HEK293 (cell line): ENCODE data around the gene GLIS1.

ENCODE experiments used
- MYNN ChIP-seq: fragments of 450-650 bp; formaldehyde crosslinking; IDR thresholded peaks from 2 replicates; pipeline ENCODE4 v1.5.1; 2016; ENCODE audit warnings: missing biosample characterization, missing genetic modification characterization, borderline replicate concordance
- REPIN1 ChIP-seq: fragments of 450-650 bp; formaldehyde crosslinking; IDR thresholded peaks from 2 replicates; pipeline ENCODE4 v1.5.1; 2017; ENCODE audit warnings: missing biosample characterization, missing genetic modification characterization, low read depth
- SALL2 ChIP-seq: fragments of 450-650 bp; formaldehyde crosslinking; IDR thresholded peaks from 2 replicates; pipeline ENCODE4 v1.5.0; 2017; ENCODE audit warnings: missing biosample characterization, mild to moderate bottlenecking, missing genetic modification characterization, borderline replicate concordance
- ZNF138 ChIP-seq: fragments of 450-650 bp; formaldehyde crosslinking; IDR thresholded peaks from 2 replicates; pipeline ENCODE4 v1.5.1; 2016; ENCODE audit warnings: missing biosample characterization, missing genetic modification characterization, borderline replicate concordance
- ZNF274 ChIP-seq, 2 experiments: fragments of 200-500 bp in 1 of 2; fragments of 450-650 bp in 1 of 2; sonication (Bioruptor generic) in 1 of 2; formaldehyde crosslinking in 1 of 2; IDR thresholded peaks; 2 replicates each; pipeline versions ENCODE4 v1.5.1 to v1.6.1; 2014 to 2016; ENCODE audit warnings: borderline replicate concordance in 1 of 2, inconsistent platforms in 1 of 2, low read length in 1 of 2, missing biosample characterization in 1 of 2, missing genetic modification characterization in 1 of 2
- ZNF366 ChIP-seq: fragments of 450-650 bp; formaldehyde crosslinking; conservative IDR thresholded peaks from 2 replicates; pipeline ENCODE4 v1.5.1; 2016; ENCODE audit warnings: missing biosample characterization, missing genetic modification characterization
- TF ChIP-seq, protein P1 (sequence below): fragments of 450-650 bp; formaldehyde crosslinking; IDR thresholded peaks from 2 replicates; pipeline ENCODE4 v1.5.1; 2016; ENCODE audit warnings: missing biosample characterization, missing genetic modification characterization
- TF ChIP-seq, protein P2 (sequence below): fragments of 450-650 bp; formaldehyde crosslinking; IDR thresholded peaks from 2 replicates; pipeline ENCODE4 v1.5.1; 2016; ENCODE audit warnings: missing biosample characterization, missing genetic modification characterization
- TF ChIP-seq, protein P3 (sequence below): fragments of 450-650 bp; formaldehyde crosslinking; IDR thresholded peaks from 2 replicates; pipeline ENCODE4 v1.5.1; 2016; ENCODE audit warnings: missing biosample characterization, missing genetic modification characterization
- TF ChIP-seq, protein P4 (sequence below): fragments of 450-650 bp; formaldehyde crosslinking; IDR thresholded peaks from 2 replicates; pipeline ENCODE4 v1.5.1; 2016; ENCODE audit warnings: missing biosample characterization, missing genetic modification characterization

DNA sequence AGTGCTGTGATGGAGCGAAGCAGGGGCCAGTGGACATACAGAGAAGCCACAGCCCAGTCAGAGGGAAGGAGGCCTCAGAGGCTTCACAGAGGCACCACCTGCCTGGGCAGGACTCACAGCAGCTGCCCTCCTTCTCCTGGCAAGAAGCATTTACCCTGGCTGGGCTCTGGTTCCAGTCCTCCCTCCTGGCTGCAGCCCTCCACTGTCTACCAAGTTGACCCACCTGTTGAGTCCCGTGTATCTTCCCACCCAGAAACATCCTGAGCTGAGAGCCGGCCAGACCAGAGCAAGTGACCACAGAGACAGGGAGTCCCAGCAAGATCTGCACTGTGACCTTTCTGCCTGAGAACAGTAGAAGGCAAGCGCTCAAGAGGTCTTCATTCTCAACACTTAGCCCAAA lies 49.7 kb downstream of the GLIS1 start:
- TF ChIP-seq ZNF366 (tag by site-specific recombination) (no peak), MYNN (tag by site-specific recombination) (no peak), ZNF274 (IDR thresholded peaks at IDR 0.05; ENCODE audit: low read length) (no peak), ZNF274 (tag by site-specific recombination; IDR thresholded peaks at IDR 0.05; ENCODE audit: borderline replicate concordance) (no peak), REPIN1 (tag by site-specific recombination) (no peak), ZNF138 (tag by site-specific recombination) (no peak), SALL2 (tag by site-specific recombination) (no peak)
- TF ChIP-seq, protein P1, sequence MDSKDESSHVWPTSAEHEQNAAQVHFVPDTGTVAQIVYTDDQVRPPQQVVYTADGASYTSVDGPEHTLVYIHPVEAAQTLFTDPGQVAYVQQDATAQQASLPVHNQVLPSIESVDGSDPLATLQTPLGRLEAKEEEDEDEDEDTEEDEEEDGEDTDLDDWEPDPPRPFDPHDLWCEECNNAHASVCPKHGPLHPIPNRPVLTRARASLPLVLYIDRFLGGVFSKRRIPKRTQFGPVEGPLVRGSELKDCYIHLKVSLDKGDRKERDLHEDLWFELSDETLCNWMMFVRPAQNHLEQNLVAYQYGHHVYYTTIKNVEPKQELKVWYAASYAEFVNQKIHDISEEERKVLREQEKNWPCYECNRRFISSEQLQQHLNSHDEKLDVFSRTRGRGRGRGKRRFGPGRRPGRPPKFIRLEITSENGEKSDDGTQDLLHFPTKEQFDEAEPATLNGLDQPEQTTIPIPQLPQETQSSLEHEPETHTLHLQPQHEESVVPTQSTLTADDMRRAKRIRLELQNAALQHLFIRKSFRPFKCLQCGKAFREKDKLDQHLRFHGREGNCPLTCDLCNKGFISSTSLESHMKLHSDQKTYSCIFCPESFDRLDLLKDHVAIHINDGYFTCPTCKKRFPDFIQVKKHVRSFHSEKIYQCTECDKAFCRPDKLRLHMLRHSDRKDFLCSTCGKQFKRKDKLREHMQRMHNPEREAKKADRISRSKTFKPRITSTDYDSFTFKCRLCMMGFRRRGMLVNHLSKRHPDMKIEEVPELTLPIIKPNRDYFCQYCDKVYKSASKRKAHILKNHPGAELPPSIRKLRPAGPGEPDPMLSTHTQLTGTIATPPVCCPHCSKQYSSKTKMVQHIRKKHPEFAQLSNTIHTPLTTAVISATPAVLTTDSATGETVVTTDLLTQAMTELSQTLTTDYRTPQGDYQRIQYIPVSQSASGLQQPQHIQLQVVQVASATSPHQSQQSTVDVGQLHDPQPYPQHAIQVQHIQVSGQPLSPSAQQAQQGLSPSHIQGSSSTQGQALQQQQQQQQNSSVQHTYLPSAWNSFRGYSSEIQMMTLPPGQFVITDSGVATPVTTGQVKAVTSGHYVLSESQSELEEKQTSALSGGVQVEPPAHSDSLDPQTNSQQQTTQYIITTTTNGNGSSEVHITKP (tag by site-specific recombination): no peak
- TF ChIP-seq, protein P2, sequence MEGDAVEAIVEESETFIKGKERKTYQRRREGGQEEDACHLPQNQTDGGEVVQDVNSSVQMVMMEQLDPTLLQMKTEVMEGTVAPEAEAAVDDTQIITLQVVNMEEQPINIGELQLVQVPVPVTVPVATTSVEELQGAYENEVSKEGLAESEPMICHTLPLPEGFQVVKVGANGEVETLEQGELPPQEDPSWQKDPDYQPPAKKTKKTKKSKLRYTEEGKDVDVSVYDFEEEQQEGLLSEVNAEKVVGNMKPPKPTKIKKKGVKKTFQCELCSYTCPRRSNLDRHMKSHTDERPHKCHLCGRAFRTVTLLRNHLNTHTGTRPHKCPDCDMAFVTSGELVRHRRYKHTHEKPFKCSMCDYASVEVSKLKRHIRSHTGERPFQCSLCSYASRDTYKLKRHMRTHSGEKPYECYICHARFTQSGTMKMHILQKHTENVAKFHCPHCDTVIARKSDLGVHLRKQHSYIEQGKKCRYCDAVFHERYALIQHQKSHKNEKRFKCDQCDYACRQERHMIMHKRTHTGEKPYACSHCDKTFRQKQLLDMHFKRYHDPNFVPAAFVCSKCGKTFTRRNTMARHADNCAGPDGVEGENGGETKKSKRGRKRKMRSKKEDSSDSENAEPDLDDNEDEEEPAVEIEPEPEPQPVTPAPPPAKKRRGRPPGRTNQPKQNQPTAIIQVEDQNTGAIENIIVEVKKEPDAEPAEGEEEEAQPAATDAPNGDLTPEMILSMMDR (tag by site-specific recombination): no peak
- TF ChIP-seq, protein P3, sequence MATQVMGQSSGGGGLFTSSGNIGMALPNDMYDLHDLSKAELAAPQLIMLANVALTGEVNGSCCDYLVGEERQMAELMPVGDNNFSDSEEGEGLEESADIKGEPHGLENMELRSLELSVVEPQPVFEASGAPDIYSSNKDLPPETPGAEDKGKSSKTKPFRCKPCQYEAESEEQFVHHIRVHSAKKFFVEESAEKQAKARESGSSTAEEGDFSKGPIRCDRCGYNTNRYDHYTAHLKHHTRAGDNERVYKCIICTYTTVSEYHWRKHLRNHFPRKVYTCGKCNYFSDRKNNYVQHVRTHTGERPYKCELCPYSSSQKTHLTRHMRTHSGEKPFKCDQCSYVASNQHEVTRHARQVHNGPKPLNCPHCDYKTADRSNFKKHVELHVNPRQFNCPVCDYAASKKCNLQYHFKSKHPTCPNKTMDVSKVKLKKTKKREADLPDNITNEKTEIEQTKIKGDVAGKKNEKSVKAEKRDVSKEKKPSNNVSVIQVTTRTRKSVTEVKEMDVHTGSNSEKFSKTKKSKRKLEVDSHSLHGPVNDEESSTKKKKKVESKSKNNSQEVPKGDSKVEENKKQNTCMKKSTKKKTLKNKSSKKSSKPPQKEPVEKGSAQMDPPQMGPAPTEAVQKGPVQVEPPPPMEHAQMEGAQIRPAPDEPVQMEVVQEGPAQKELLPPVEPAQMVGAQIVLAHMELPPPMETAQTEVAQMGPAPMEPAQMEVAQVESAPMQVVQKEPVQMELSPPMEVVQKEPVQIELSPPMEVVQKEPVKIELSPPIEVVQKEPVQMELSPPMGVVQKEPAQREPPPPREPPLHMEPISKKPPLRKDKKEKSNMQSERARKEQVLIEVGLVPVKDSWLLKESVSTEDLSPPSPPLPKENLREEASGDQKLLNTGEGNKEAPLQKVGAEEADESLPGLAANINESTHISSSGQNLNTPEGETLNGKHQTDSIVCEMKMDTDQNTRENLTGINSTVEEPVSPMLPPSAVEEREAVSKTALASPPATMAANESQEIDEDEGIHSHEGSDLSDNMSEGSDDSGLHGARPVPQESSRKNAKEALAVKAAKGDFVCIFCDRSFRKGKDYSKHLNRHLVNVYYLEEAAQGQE (tag by site-specific recombination): no peak
- TF ChIP-seq, protein P4, sequence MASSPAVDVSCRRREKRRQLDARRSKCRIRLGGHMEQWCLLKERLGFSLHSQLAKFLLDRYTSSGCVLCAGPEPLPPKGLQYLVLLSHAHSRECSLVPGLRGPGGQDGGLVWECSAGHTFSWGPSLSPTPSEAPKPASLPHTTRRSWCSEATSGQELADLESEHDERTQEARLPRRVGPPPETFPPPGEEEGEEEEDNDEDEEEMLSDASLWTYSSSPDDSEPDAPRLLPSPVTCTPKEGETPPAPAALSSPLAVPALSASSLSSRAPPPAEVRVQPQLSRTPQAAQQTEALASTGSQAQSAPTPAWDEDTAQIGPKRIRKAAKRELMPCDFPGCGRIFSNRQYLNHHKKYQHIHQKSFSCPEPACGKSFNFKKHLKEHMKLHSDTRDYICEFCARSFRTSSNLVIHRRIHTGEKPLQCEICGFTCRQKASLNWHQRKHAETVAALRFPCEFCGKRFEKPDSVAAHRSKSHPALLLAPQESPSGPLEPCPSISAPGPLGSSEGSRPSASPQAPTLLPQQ (tag by site-specific recombination): no peak
